Fibroblast of lung (primary cell): Measurements from ENCODE around the gene MPHOSPH6. TPM values are rescaled to one million over a fixed set of nuclear protein-coding genes. Genes with fewer than 3 reads are reported as not detected.

Source experiments
- DNase-seq, 2 donors: peaks; one replicate each; pipeline versions ENCODE4 v3.0.0 to v3.0.0-alpha.2; 2010; ENCODE audit warnings: low read depth in 2 of 2
- H2AFZ ChIP-seq: 2 replicates; pipeline ENCODE4 v1.5.1; 2012; ENCODE audit warnings: low read length, control low read depth, inconsistent platforms
- H3K27ac ChIP-seq: 2 replicates; pipeline ENCODE4 v1.5.1; 2011; ENCODE audit warnings: low read length, control low read depth; ENCODE audit not compliant: insufficient read depth
- H3K27me3 ChIP-seq: 2 replicates; pipeline ENCODE4 v1.5.1; 2011; ENCODE audit warnings: mild to moderate bottlenecking, low read length; ENCODE audit not compliant: control insufficient read depth, insufficient read depth
- H3K36me3 ChIP-seq: 2 replicates; pipeline ENCODE4 v1.5.1; 2011; ENCODE audit warnings: low read length; ENCODE audit not compliant: control insufficient read depth, insufficient read depth
- H3K4me1 ChIP-seq: 2 replicates; pipeline ENCODE4 v1.5.1; 2011; ENCODE audit warnings: low read length; ENCODE audit not compliant: control insufficient read depth, insufficient read depth; ENCODE audit errors: extremely low read depth
- H3K4me2 ChIP-seq: 2 replicates; pipeline ENCODE4 v1.5.1; 2011; ENCODE audit warnings: low read length, control low read depth; ENCODE audit not compliant: insufficient read depth; ENCODE audit errors: extremely low read depth
- H3K4me3 ChIP-seq, 4 experiments: fragments of 200-600 bp in 1 of 4; sonication (generic) in 1 of 4; replicated peaks in 1 of 4; 2 replicates each; pipeline ENCODE4 v1.5.1; 2011 to 2016; ENCODE audit warnings: low read length in 4 of 4, low read depth in 3 of 4, mild to moderate bottlenecking in 3 of 4, control low read depth in 2 of 4, inconsistent platforms in 1 of 4, mixed read lengths in 1 of 4; ENCODE audit not compliant: insufficient read depth in 1 of 4; ENCODE audit errors: control extremely low read depth in 1 of 4
- H3K79me2 ChIP-seq: 2 replicates; pipeline ENCODE4 v1.5.1; 2012; ENCODE audit warnings: mild to moderate bottlenecking, low read length, inconsistent platforms; ENCODE audit not compliant: control insufficient read depth, insufficient read depth
- H3K9ac ChIP-seq: 2 replicates; pipeline ENCODE4 v1.5.1; 2011; ENCODE audit warnings: mild to moderate bottlenecking, low read length, control low read depth; ENCODE audit not compliant: insufficient read depth
- H3K9me3 ChIP-seq: 2 replicates; pipeline ENCODE4 v1.5.1; 2012; ENCODE audit warnings: low read depth, low read length; ENCODE audit not compliant: control insufficient read depth, insufficient read depth
- H4K20me1 ChIP-seq: 2 replicates; pipeline ENCODE4 v1.5.1; 2011; ENCODE audit warnings: low read length; ENCODE audit not compliant: control insufficient read depth, insufficient read depth; ENCODE audit errors: extremely low read depth
- CTCF ChIP-seq, 2 donors: IDR thresholded peaks in 1 of 2; conservative IDR thresholded peaks in 1 of 2; 1 replicate in 1 of 2; 2 replicates in 1 of 2; pipeline ENCODE4 v1.5.1; 2011 to 2012; ENCODE audit warnings: low read length in 2 of 2, control low read depth in 1 of 2, inconsistent platforms in 1 of 2, low read depth in 1 of 2, mild to moderate bottlenecking in 1 of 2
- EZH2 ChIP-seq: IDR thresholded peaks from 2 replicates; pipeline ENCODE4 v1.5.1; 2012; ENCODE audit warnings: low read length, control low read depth, mild to moderate bottlenecking; ENCODE audit errors: missing control alignments
- polyA plus RNA-seq, 2 donors: library from polyadenylated mRNA; depleted of rRNA in 1 of 2; stranded (reverse) in 1 of 2; unstranded in 1 of 2; fragments of >200 nt; gene quantifications; 2 replicates each; pipeline ENCODE4 v1.2.1, GENCODE V29; 2011 to 2012; ENCODE audit warnings: missing spikeins in 1 of 2
- total RNA-seq: library from RNA; depleted of rRNA; stranded (reverse); fragments of >200 nt; gene quantifications from 2 replicates; pipeline ENCODE4 v1.2.1, GENCODE V29; 2014

MPHOSPH6 gene
- total and polyA plus RNA-seq, 2 donors (not counting 1 experiment from before 2014, with no cell fraction given): 30.4 to 36.5 TPM

- Histone ChIP-seq H3K27ac (no peak overlapping the region), H3K4me3 (no peak overlapping the region), H3K79me2 (peaks cover 6% of the 10 kb centered on the region), H2AFZ (no peak overlapping the region), H3K36me3 (peaks cover 9% of the 10 kb centered on the region), H3K9ac (no peak overlapping the region), H3K9me3 (no peaks in the 10 kb centered on the region), H3K4me2 (no peak overlapping the region), H3K4me1 (no peaks in the 10 kb centered on the region), H3K27me3 (no peaks in the 10 kb centered on the region), H4K20me1 (no peaks in the 10 kb centered on the region)
- TF ChIP-seq EZH2: no peak
- TF ChIP-seq CTCF (conservative IDR thresholded peaks at IDR 0.05 in 1 of 2, IDR thresholded peaks at IDR 0.05 in 1 of 2; ENCODE audit: low read depth in 1 of 2, low read length in 2 of 2): no peak
- DNase-seq: peak in 1 of 2 donors; percentile 3
Measured at GRCh38 chr16:82157836-82158235, 12.2 kb downstream of the MPHOSPH6 start.

- H3K27ac ChIP-seq: peak overlapping the region; percentile 5
- no peaks in the 10 kb centered on the region for H4K20me1 ChIP-seq
- H2AFZ ChIP-seq: no peak overlapping the region
- H3K4me2 ChIP-seq: peak overlapping the region; percentile 7
- peaks cover 8% of the 10 kb centered on the region for H3K79me2 ChIP-seq
- no peak overlapping the region for H3K4me3 ChIP-seq
- no peaks in the 10 kb centered on the region for H3K27me3 ChIP-seq
- H3K4me1 ChIP-seq: peaks cover 2% of the 10 kb centered on the region
- peaks cover 9% of the 10 kb centered on the region for H3K36me3 ChIP-seq
- no peak for TF ChIP-seq EZH2
- TF ChIP-seq CTCF (conservative IDR thresholded peaks at IDR 0.05 in 1 of 2, IDR thresholded peaks at IDR 0.05 in 1 of 2; ENCODE audit: low read depth in 1 of 2, low read length in 2 of 2): no peak
- H3K9me3 ChIP-seq: no peaks in the 10 kb centered on the region
- H3K9ac ChIP-seq: no peak overlapping the region
- peak in 1 of 2 donors; percentile 22 for DNase-seq
Measured at GRCh38 chr16:82157534-82157812, 12.6 kb downstream of the MPHOSPH6 start.

- H3K9me3 ChIP-seq: no peaks in the 10 kb centered on the region
- peaks cover 8% of the 10 kb centered on the region for H3K79me2 ChIP-seq
- H2AFZ ChIP-seq: no peak overlapping the region
- peak in 1 of 2 donors; percentile 67 for DNase-seq
- H3K27me3 ChIP-seq: no peaks in the 10 kb centered on the region
- H4K20me1 ChIP-seq: no peaks in the 10 kb centered on the region
- H3K27ac ChIP-seq: peak overlapping the region; percentile 5
- peak overlapping the region; percentile 7 for H3K4me2 ChIP-seq
- H3K36me3 ChIP-seq: peaks cover 4% of the 10 kb centered on the region
- TF ChIP-seq EZH2: no peak
- no peak for TF ChIP-seq CTCF (conservative IDR thresholded peaks at IDR 0.05 in 1 of 2, IDR thresholded peaks at IDR 0.05 in 1 of 2; ENCODE audit: low read depth in 1 of 2, low read length in 2 of 2)
- no peak overlapping the region for H3K9ac ChIP-seq
- no peak overlapping the region for H3K4me3 ChIP-seq
- peaks cover 4% of the 10 kb centered on the region for H3K4me1 ChIP-seq
Measured at GRCh38 chr16:82156761-82157533, 13.1 kb downstream of the MPHOSPH6 start.
